ENCODE data around the gene HIC1.

- no peak for TF ChIP-seq CTCF (IDR thresholded peaks at IDR 0.05)
- peak; percentile 47 to 84 (median 76) for TF ChIP-seq POLR2AphosphoS5 (IDR thresholded peaks at IDR 0.05)
- peak in 1 of 2 donors; percentile 33 for TF ChIP-seq POLR2A (IDR thresholded peaks at IDR 0.05)
- no peak for TF ChIP-seq EP300 (IDR thresholded peaks at IDR 0.05)
These were observed 24.8 kb upstream of the HIC1 start, which contains the start of gene DPH1 for GRCh38 chr17:2029911-2030778.

Measured in sigmoid colon (tissue), 4 donors.